Measurements from ENCODE around the gene SOCS2. TPM values are rescaled to one million over a fixed set of nuclear protein-coding genes. Genes with fewer than 3 reads are reported as not detected.
A peak's percentile ranks its signal among the peaks of the same experiment; 100 is the strongest.
"Not testable (repeated sequence)": the region's sequence is repeated elsewhere in the genome, so short reads cannot be mapped to it uniquely, and the experiment has no call there.

The SOCS2 gene, protein sequence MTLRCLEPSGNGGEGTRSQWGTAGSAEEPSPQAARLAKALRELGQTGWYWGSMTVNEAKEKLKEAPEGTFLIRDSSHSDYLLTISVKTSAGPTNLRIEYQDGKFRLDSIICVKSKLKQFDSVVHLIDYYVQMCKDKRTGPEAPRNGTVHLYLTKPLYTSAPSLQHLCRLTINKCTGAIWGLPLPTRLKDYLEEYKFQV
- total RNA-seq = 45.4 and 58.6 TPM in 2 replicates

DNA sequence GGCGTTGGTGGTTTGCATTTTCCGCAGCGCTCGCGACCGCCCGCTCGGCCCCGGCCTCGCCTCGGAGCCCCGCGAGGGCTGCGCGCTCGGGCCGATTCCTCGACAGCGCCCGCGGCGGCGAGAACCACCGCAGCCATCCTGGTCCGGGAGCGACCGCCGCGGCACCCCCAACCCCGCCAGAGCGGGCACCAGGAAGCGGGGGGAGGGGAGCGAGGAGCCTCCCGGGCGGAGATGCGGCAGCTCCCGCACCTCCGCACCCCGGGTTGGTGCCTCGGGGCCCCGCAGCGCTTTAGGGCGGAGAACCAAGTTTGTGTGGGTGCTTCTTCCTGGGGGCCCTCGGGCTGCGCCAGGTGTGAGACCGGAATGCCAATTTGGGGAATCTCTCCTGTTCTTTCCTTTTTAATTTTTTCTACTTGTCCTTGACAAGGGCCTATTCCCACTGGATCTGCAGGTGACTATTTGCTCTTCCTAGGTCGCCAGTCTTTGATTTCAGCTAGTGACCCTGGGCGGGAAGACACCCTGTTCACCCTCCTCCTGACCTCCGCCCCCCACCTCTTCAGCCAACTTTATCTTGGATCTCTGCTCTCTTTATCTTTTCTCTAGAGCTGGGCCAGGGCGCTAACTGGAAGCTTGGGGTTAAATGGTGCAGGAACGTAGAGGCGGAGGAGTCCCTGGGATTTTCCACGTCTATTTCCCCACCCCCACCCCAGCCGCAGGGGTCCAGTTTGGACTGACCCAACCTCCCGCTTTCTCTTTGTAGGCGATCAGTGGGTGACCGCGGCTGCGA, at the start of gene SOCS2:
SOCS2 (plus strand) TSS at position 751 of the 787 bp plus-strand sequence. CDS start 223 bp downstream, outside the sequence.
- no peak for DNase-seq (ENCODE audit: extremely low read depth, low read depth, low spot score)

DNA sequence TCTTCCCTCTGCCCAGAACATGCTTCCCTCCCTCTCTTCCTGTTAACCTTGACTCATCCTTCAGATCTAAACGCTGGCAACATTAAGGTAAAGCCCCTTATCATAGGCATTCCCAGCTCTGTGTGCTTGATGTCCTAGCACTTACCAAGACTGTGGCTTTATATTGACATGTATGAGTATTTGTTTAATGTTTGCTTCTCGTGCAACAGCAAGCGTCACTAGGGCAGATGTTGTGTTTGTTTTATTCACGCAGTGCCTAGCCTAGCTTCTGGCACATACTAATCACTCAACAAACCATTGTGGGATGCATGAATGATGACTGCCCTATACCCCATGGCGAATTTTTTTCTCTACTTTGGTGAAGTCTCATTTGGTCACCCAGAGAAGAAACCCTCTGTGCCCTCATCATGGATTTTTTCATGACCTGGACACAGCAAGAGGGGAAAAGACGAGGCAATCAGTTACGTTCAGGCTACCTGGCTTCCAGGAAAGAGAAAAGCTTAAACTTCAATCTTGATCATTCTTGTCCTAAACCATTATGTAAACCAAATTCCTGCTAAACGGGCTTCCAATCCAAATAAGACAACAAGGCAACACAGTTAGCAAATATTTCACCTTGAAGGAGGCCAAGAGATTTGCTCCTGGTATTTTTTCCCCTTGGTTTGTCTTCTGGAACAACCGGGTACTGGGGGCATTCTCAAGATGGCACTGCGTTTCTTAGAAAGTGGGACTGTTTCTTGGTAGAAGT, 47.9 kb upstream of the SOCS2 start:
- DNase-seq (ENCODE audit: extremely low read depth, low read depth, low spot score) = no peak

DNA sequence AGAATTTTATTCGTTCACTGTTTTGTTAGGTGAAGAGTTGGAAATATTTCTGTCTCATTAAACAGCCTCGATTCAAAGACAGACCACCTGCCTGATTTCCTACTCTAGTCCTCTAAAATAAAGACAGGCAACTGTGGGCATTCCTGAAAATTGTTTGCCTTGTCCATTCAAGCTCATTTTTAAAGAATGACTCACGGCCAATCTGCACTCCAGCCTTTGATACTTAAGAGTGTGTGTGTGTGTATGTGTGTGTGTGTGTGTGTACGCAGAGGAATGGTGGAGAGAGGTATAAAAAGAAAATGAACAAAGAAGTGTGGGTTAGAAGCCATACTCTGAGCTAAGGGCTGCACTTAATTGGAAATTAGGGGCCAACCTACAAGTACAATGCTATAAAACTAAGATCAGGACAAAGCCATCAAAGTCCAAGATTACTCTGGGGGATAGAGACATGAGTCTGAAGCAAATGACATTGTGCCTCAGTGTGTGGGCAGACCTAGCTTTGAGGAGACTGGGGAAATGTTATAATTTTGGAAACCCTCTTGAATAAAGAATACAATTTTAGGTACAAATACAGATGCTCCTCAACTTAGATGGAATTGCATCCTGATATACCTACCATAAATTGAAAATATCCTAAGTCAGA, 45.6 kb upstream of the SOCS2 start:
- peak; percentile 63 for DNase-seq (ENCODE audit: extremely low read depth, low read depth, low spot score)

DNA sequence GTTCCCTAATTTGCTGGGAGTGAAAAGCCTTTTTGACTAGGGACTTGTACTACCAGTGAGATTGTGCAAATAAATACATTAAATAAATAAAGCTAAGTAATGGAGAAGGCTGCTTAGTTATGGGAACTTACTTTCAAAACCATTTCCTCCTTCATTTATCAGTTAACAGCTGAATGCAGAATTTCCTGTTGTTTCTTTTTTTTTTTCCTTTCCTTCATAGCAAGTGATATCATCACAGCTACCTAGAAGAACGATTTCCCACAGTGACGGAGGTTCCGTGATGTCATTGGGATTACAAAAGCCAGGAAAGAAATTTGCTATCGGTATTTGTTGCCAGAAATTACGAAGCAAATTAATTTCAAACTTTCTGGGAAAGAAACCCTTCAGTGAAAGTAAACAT, 42.1 kb upstream of the SOCS2 start:
- peak; percentile 27 for DNase-seq (ENCODE audit: extremely low read depth, low read depth, low spot score)

DNA sequence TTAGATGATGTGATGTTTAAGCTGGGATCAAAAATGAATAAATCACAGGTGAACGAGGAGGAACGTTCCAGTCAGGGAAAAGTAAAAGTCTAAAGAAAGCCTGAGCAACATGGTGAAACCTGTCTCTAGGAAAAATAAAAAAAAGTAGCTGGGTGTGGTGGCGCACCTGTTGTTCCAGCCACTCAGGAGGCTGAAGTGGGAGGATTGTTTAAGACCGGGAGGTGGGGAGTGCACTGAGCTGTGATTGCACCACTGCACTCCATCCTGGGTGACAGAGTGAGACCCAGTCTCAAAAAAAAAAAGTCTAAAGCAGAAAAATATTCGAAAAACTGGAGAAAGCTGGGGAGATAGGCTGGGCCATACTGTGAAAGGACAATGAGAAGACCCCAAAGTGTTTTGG, 39.2 kb upstream of the SOCS2 start:
- no peak for DNase-seq (ENCODE audit: extremely low read depth, low read depth, low spot score)

DNA sequence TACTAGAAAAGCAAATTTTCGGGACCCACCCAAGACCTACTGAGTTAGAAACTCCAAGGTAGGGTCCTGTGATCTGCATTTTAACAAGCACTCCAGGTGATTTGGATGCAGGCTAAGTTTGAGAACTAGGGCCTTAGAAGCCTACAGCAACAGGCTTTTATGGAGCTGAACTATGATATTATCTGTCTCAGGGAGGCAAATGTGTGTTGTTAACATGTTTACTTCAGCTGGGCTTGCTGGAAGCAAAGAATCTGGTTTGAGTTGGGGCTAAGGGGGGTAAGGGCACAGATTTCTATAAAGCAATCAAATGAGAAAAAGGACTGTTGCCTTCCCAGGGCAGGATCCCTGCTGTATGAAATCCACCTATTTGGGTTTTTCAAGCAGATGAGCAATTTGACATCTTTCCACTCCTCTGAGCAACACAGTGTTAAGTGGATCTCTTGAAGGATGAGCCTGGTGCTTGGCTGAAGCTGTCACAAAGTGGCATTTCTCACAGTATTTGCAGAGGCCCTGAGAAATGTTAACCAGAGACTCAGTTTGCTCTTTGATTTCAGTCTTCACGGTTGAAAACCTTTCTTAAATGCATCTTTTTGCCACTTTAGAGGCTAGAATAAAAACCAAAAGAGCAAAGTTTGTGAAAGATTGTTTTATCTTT, 36.2 kb upstream of the SOCS2 start:
- DNase-seq (ENCODE audit: extremely low read depth, low read depth, low spot score) = no peak

DNA sequence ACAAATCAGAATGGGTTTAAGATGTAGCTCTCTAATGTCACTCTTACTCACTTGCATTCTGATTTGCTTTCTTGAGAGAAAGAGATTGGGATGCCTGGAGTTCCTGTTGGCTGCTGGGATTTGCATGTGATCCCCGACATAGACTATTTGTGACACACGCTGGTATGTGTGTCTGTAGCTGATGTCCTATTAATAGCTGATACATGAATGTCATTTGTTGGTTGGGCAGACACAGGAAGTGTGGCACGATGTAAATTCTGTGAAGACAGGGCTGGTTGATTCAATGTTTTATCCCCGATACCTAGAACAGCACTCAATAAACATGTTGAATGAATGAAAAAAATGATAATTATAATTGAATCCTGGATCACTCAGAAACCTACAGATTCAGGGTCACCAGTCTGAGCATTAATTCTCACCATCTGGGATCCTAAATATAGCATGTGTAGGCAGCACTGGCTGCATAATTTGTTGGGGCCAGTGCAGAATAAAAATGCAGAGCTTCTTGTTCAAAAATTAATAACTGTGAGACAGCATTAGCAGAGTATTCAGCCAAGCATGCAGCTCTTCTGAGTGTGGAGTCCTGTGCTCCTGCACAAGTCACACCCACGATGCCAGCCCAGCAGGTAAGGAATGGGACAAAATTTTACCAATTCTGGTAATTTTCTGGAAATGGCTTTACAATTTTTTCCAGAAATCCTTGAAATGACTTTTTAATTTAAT, 35.5 kb upstream of the SOCS2 start:
- DNase-seq (ENCODE audit: extremely low read depth, low read depth, low spot score) = no peak

DNA sequence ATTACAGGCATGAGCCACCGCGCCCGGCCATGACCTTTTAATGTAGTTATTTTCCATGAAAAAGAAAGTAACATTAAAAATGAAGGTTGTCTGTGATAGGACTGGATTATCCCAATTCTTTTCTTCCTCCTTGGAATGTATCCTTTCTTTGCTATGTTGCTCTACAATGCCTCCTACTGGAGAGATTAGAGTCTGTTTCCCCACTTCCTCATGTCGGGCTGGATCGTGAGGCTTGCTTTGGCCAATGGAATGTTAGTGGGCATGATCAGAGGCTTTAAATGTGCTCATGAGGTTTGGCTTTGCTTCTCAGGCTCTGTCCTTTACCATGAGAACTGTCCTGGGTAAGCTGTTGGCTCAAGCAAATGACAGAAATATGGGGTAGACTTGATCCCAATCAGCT, 34.7 kb upstream of the SOCS2 start:
- DNase-seq (ENCODE audit: extremely low read depth, low read depth, low spot score) = no peak

DNA sequence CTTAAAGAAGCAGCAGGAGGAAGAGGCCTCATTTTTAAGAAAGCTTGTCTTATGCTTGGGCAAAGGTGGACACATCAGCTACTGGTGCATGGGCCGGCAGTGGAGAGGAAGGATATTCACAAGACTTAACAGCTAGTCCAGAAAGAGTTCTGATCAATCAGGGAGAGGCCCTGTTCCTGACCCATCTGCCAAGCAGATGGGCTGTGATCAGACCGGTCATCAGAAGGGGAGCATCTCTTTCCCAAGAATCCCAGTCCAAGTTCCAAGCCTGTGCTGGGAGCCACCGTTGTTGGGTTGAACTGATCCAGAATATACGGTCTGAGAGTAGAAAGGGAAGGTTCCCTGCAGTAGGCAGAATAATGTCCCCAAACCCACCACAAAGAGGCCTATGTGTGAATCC, 32.7 kb upstream of the SOCS2 start:
- no peak for DNase-seq (ENCODE audit: extremely low read depth, low read depth, low spot score)

DNA sequence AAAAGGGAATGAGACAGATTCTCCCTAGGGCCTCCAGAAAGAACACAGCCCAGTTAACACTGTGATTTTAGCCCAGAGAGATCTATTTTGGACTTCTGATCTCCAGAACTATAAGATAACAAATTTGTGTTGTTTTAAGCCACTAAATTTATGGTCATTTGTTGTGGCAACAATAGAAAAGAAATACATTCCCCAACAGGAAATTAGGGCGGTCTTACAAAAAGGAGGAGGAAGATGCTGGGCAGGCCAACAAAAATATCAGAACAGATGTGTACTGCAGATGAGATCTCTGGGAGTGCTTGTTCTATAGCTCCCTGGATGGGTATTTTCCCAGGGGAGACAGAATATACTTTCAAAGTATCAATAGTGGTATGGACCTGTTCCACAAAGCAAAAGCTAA, 32.0 kb upstream of the SOCS2 start:
- no peak for DNase-seq (ENCODE audit: extremely low read depth, low read depth, low spot score)

DNA sequence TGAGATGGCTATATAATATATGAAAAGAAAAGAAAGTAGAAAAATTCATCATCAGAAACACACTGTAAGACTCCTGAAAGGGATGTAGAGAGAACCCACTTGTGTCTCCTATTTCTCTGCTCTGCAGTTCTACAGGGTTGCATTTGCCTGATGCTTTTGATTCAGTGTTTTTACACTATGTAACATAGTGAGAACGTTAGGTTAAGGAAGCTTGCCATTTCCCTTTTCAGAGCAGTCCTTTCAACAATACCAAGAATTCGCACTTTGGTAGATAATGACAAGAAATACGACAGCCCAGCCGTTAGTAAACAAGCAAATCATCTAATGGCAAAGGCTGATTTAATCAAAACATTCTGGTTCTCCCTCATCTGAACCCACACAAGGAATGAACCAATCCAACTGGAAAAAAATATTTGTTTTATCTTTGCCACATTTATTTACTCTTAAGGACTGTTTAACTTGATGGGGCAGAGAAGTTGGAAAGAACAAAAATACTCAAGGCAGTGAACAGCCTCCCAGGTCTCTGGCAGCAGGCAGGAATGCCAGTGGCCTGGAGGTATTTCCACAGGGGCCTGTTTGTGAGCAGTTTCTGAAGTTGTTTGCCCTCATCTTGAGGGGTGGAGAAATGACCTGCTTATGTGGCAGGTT, 30.8 kb upstream of the SOCS2 start:
- no peak for DNase-seq (ENCODE audit: extremely low read depth, low read depth, low spot score)

DNA sequence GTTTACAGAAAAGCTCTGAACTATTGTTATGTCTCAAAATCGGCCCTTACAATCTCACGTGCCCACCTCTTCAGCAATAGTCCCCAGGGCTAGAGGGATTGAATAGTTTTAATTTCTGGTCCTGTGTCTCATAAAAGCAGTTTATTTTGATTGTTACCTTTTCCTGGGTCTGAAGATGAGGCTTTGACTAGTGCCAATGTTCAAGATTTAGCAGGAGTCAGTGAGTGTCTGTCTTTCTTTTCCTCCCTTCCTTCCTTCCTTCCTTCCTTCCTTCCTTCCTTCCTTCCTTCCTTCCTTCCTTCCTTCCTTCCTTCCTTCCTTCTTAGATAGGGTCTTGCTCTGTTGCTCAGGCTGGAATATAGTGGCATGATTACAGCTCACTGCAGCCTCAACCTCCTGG, 24.7 kb upstream of the SOCS2 start:
- no peak for DNase-seq (ENCODE audit: extremely low read depth, low read depth, low spot score)

DNA sequence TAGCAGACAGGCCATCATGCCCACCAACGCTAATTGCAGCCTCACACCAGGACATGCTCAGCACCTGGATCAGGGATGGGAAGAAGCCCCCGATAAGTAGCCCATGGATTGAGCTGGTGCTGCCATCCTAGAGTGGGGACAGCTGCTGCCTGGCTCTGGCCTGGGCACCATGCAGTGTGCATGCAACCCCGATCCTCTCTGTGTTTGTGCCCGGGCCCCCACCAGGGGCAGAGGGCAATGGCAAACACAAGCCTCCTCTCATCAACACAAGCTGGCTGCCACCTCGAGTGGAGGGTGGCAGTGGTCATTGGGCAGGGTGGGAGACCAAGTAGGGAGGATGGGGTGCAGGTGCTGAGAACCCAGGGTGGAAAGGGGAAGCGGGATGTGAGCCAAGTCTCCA, 23.3 kb upstream of the SOCS2 start:
- DNase-seq (ENCODE audit: extremely low read depth, low read depth, low spot score) = no peak

DNA sequence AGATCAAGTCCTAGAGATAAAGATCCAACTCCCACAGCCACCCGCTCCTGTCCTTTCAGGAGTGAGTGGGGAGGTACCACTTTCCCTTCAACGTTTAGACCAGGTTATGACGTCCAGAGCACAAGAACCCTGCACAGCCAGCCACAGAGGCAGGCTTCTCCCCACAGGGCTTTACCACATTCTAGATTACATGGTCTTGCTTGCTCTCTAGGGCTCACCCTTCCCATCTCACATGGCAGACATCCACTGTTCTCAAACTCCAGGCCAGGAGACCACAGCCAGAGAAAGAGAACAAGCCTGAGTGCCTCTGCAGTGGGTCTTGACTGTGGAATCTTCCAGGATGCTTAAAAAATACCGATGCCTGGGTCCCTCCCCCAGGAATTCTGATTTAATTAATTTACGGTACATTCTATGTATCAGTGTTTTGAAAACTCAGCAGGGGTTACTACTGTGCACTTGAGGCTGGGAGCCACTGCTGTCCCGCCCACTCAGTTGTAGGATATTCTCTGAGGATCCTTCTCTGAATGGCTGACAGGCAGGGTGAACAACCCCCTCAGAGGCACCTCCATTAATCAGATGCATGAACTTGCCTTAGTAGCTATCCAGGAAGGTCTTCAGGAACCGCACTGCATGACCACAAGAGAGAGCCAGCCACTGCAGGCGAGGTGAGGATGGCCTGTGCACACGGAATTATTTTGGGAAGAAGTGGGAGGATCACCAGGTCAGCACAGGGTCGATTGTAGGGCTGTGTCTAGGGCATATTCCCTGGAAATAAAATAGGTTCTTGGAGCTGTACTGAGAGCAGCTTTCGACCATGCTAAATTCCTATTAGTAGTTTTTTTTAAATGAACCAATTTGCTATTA, 21.5 kb upstream of the SOCS2 start:
- no peak for DNase-seq (ENCODE audit: extremely low read depth, low read depth, low spot score)

DNA sequence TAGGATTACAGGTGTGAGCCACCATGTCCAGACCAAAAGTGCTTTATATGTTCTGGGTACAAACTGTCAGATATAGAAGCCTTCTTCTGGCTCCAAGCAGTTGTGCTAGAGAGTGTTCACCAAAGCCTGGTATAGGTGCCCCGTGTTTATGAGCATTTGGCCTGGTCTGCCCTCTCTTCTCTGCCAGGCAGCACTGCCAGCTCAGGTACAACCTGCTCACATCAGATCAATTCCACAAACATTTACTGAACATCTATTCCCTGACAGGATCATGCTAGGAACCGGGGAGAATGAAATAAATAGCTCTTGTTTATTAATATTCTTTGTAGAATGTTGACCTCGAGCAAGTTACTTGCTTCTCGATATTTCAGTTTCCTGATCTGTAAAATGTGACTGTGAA, 20.0 kb upstream of the SOCS2 start:
- DNase-seq (ENCODE audit: extremely low read depth, low read depth, low spot score) = no peak

DNA sequence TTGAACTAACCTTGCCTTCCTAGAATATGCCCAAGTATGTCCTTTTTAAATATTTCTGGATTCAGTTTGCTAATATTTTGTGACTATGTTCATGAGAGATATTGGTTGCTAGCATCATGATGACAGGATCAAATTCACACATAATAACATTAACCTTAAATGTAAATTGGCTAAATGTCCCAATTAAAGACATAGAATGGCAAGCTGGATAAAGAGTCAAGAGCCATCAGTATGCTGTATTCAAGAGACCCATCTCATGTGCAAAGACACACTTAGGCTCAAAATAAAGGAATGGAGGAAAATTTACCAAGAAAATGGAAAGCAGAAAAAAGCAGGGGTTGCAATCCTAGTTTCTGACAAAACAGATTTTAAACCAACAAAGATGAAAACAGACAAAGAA, 14.6 kb upstream of the SOCS2 start:
- DNase-seq (ENCODE audit: extremely low read depth, low read depth, low spot score) = not testable (repeated sequence)

DNA sequence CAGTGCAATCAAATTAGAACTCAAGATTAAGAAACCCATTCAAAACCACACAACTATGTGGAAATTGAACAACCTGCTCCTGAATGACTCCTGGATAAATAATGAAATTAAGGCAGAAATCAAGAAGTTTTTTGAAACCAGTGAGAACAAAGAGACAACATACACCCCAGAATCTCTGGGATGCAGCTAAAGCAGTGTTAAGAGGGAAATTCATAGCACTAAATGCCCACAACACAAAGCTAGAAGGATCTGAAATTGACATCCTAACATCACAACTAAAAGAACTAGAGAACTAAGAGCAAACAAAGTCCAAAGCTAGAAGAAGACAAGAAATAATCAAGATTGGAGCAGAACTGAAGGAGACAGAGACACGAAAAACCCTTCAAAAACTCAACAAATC, 13.8 kb upstream of the SOCS2 start:
- DNase-seq (ENCODE audit: extremely low read depth, low read depth, low spot score) = not testable (repeated sequence)

DNA sequence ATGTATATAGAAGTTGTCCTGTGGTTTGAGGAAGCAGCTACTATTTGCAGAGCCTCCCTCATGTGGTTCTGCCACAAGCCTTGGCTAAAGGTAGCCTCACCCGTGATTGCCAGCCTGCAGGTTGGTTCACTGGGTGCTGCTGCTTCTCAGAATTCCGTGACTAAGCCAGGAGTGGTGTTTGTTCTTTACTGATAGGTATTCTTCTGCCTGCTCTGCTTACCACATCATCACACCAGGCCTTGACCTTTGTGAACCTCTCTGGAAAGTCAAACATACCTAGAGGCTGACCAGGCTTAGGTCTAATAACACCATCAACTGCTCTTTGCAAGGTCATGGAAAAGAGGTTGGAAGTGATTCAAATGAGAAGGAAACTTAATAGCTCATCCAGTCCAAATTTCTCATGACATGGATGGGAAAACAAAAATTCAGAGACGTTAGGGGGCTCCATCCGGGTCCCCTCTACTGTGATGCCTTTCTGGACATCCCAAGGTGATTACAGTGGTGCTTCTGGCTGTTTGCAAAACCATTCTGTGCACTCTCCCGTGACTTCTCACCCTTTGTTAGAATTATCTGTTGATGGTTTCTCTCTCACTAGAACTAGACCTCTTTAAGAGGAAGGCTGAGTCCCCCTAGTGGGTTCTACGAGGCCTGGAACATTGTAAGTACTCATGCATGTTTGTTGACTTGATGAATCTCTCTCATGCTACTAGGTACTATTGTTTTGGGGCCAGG, 8.5 kb upstream of the SOCS2 start:
- no peak for DNase-seq (ENCODE audit: extremely low read depth, low read depth, low spot score)

Data from glomerular endothelial cell (primary cell).